Measurements from ENCODE around the gene POLR2L. TPM values are rescaled to one million over a fixed set of nuclear protein-coding genes. Genes with fewer than 3 reads are reported as not detected.

Gene POLR2L
- total RNA-seq: 10 to 100 TPM; 66.0 to 94.6 (median 81.2) TPM

DNA sequence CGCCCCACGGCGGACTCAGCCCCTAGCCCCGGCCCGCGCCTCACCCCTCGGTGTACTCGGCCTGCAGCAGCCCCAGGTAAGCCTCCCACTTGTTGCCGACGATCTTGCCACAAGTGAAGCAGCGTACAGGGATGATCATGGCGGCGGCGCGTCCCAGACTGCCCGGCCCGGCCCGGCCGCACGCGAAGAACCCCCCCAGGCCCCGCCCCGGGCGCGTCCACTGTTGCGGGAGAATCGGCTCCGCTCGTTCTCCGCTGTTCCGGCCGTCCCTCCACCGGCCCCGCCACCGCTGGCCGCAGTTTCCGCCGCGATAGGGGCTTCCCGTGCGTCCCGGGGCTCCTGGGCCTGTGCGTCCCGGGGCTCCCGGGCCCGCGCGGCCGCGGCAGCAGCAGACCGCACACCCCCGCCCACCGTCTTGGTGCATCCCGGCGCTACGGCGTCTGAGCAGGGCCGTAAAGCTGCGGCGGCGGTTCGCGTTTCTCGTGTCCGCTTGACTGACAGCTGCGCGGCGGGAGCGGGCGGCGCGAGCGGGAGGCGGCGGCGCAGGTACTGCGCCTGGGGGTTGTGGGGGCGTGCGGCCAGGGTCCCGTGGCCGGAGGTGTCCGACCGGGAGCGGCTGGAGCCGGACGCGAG lies at the start of gene POLR2L, which contains the start of gene TSPAN4:
TSS of gene POLR2L (minus strand) at position 160 of the 633 bp plus-strand sequence. CDS start at position 139, 21 bp downstream.
TSS of gene TSPAN4 (plus strand) at position 483 of the 633 bp plus-strand sequence. CDS start 7,453 bp downstream, outside the sequence.
- intact Hi-C loops (cut with DNase I; ENCODE audit: low total_unique reads): loop anchor here (2.0 to 5.0 kb wide), 2 partner anchors 22 to 70 kb away; partner anchors contain the start of gene CHID1

GRCh38 chr11:890794-891540 lies 48.6 kb upstream of the POLR2L start:
- DNase-seq (no peak), ATAC-seq (no peak)
- Histone ChIP-seq H3K36me3 (no peaks in the 10 kb centered on the region), H3K9me3 (no peaks in the 10 kb centered on the region), H3K27me3 (no peaks in the 10 kb centered on the region), H3K27ac (no peak overlapping the region), H3K4me1 (peaks cover 0 to 5% of the 10 kb centered on the region in 2 donors), H3K4me3 (no peak overlapping the region)
- in situ Hi-C loops (cut with MboI; ENCODE audit: low sequenced_read_pairs in 4 of 4): no loop called here
- no peak for TF ChIP-seq POLR2A (IDR thresholded peaks at IDR 0.05)
- TF ChIP-seq CTCF (IDR thresholded peaks at IDR 0.05 in 4 of 5, conservative IDR thresholded peaks at IDR 0.05 in 1 of 5): no peak
- intact Hi-C loops (cut with DNase I; ENCODE audit: low total_unique reads): no loop called here

More for the DNA sequence above, at the start of gene POLR2L, which contains the start of gene TSPAN4:
- no peaks in the 10 kb centered on the region for H3K9me3 ChIP-seq
- peak within 1 kb of the TSS; percentile 82 to 97 (median 86) for H3K27ac ChIP-seq
- H3K27me3 ChIP-seq: no peaks in the 10 kb centered on the region
- TF ChIP-seq CTCF (IDR thresholded peaks at IDR 0.05 in 4 of 5, conservative IDR thresholded peaks at IDR 0.05 in 1 of 5) (peak in 2 of 5 experiments; percentile 52 to 57), POLR2A (IDR thresholded peaks at IDR 0.05) (peak; percentile 89 to 93)
- H3K4me3 ChIP-seq: peak within 1 kb of the TSS; percentile 83 to 97 (median 87)
- DNase-seq: peak; percentile 84 to 88
- ATAC-seq: peak; percentile 75 to 79
- in situ Hi-C loops (cut with MboI; ENCODE audit: low sequenced_read_pairs in 4 of 4): no loop called here
- peaks cover 0 to 27% of the 10 kb centered on the region in 2 donors for H3K36me3 ChIP-seq
- peaks cover 29 to 37% of the 10 kb centered on the region in 2 donors for H3K4me1 ChIP-seq

DNA sequence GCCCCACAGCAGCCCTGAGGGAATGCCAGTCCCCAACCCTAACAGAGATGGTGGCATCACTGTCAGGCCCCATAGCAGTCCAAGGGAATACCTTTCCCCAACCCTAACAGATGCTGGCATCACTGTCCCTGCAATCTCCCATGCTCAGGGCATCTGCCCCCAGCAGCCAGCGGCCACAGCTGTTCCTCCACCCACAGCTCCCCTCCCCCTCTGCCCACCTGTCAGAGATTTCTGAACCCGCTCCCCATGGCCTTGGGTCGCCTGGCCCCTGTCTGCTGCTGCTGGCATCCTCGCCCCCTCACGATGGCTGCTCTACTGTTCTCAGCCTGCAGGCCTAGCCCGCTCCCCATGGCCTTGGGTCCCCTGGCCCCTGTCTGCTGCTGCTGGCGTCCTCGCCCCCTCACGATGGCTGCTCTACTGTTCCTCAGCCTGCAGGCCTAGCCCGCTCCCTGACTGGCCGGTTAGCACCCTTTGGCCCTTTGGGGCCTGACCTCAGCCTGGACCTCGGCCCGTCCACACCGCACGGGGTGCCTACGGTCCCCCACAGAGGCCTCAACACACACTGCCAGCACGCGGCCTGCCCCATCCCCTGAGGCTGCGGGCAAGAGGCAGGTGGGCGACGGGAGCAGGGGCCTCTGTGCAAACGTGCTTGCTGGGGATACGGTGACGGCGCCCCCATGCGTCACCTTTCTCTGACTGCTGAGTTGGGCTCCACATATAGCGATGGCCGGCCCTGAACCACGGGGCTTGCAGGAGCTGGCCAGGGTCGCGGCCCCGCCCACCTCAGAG lies 47.6 kb upstream of the POLR2L start:
- ATAC-seq: no peak
- H3K4me3 ChIP-seq: no peak overlapping the region
- no peaks in the 10 kb centered on the region for H3K27me3 ChIP-seq
- H3K4me1 ChIP-seq: peaks cover 0 to 5% of the 10 kb centered on the region in 2 donors
- intact Hi-C loops (cut with DNase I; ENCODE audit: low total_unique reads): no loop called here
- in situ Hi-C loops (cut with MboI; ENCODE audit: low sequenced_read_pairs in 4 of 4): no loop called here
- TF ChIP-seq CTCF (IDR thresholded peaks at IDR 0.05 in 4 of 5, conservative IDR thresholded peaks at IDR 0.05 in 1 of 5) (no peak), POLR2A (IDR thresholded peaks at IDR 0.05) (no peak)
- no peak for DNase-seq
- no peaks in the 10 kb centered on the region for H3K36me3 ChIP-seq
- no peak overlapping the region for H3K27ac ChIP-seq
- H3K9me3 ChIP-seq: no peaks in the 10 kb centered on the region

DNA sequence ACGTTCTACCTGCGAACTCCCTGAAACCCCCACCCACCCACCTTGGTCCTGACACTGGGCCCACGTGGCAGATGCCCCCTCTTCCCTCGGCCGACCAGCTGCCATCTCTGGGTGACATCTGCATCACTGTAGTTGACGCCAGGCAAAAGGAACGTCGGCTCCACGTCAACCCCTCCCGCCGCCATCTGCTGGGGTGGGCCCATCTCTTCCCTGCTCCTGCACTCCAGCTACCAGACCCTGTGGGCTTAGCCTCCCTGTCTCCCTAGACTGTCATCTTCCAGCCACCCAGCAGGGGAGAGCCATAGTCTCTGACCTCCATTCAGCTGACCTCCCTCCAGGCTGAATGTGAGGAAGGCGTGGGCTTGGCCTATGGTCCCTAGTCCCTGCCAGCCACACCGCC lies 46.9 kb upstream of the POLR2L start:
- ATAC-seq: no peak
- H3K27ac ChIP-seq: no peak overlapping the region

More for the DNA sequence above, 46.9 kb upstream of the POLR2L start:
- Histone ChIP-seq H3K4me1 (peaks cover 0 to 5% of the 10 kb centered on the region in 2 donors), H3K36me3 (no peaks in the 10 kb centered on the region), H3K27me3 (no peaks in the 10 kb centered on the region), H3K9me3 (no peaks in the 10 kb centered on the region), H3K4me3 (no peak overlapping the region)
- intact Hi-C loops (cut with DNase I; ENCODE audit: low total_unique reads) (no loop called here), in situ Hi-C loops (cut with MboI; ENCODE audit: low sequenced_read_pairs in 4 of 4) (no loop called here)
- DNase-seq: no peak
- no peak for TF ChIP-seq CTCF (IDR thresholded peaks at IDR 0.05 in 4 of 5, conservative IDR thresholded peaks at IDR 0.05 in 1 of 5)
- TF ChIP-seq POLR2A (IDR thresholded peaks at IDR 0.05): no peak
